Measurements from ENCODE around the gene FHL1.

GRCh38 chrX:136215559-136215958, 68.2 kb downstream of the FHL1 start:
- no peak for TF ChIP-seq POLR2A (IDR thresholded peaks at IDR 0.05; ENCODE audit: extremely low read depth, insufficient read length)
- TF ChIP-seq CTCF (IDR thresholded peaks at IDR 0.05; ENCODE audit: low read depth, low read length) = no peak
- no peak for TF ChIP-seq MAX (IDR thresholded peaks at IDR 0.05; ENCODE audit: low read depth, low read length)
- TF ChIP-seq MYC (IDR thresholded peaks at IDR 0.05; ENCODE audit: low read depth, low read length) = no peak
